Myocyte (in vitro differentiated cells): Measurements from ENCODE around the gene GCKR. TPM values are rescaled to one million over a fixed set of nuclear protein-coding genes. Genes with fewer than 3 reads are reported as not detected.

Experiments used
- DNase-seq: peaks from one replicate; pipeline ENCODE4 v3.0.0-alpha.2; 2012; ENCODE audit warnings: low read depth
- total RNA-seq: library from RNA; depleted of rRNA; stranded (reverse); fragments of >200 nt; gene quantifications from 2 replicates; pipeline ENCODE4 v1.2.3, GENCODE V29; 2014

The GCKR gene
- total RNA-seq, 1 donor from 2014 or later: not detected

GRCh38 chr2:27571681-27572080 is 75.0 kb downstream of the GCKR start:
- no peak for DNase-seq

GRCh38 chr2:27572439-27572838 is 75.8 kb downstream of the GCKR start:
- DNase-seq: no peak

- no peak for DNase-seq
Measured at GRCh38 chr2:27572998-27573429, 76.4 kb downstream of the GCKR start.

Other genes starting within 250 kb of the GCKR start
- gene SLC30A3, start 233.8 kb upstream of the GCKR start, total RNA-seq: 0.03 TPM in 1 of 2 replicates, not detected in the other
- gene DNAJC5G, start 221.4 kb upstream of the GCKR start, total RNA-seq: not detected in 2 replicates
- 74.0 and 105 TPM in 2 replicates for gene TRIM54, start 214.4 kb upstream of the GCKR start, total RNA-seq
- gene UCN, start 188.4 kb upstream of the GCKR start, total RNA-seq: 2.4 and 6.6 TPM in 2 replicates
- 108 TPM in 2 replicates for gene MPV17, start 173.7 kb upstream of the GCKR start, total RNA-seq
- 45.8 and 46.9 TPM in 2 replicates for gene GTF3C2, start 140.1 kb upstream of the GCKR start, total RNA-seq
- gene EIF2B4, start 126.5 kb upstream of the GCKR start, total RNA-seq: 29.7 and 32.2 TPM in 2 replicates
- gene SNX17, start 126.2 kb upstream of the GCKR start, total RNA-seq: 155 and 159 TPM in 2 replicates
- gene ZNF513, start 116.1 kb upstream of the GCKR start, total RNA-seq: 11.1 and 15.3 TPM in 2 replicates
- gene PPM1G, start 87.2 kb upstream of the GCKR start, total RNA-seq: 68.0 and 72.4 TPM in 2 replicates
- gene NRBP1, start 68.2 kb upstream of the GCKR start, total RNA-seq: 168 and 169 TPM in 2 replicates
- not detected in 2 replicates for gene KRTCAP3, start 54.5 kb upstream of the GCKR start, total RNA-seq
- 4.3 and 9.5 TPM in 2 replicates for gene IFT172, start 7.1 kb upstream of the GCKR start, total RNA-seq
- 6.1 and 6.2 TPM in 2 replicates for gene FNDC4, start 1.6 kb upstream of the GCKR start, total RNA-seq
- gene ZNF512, start 86.2 kb downstream of the GCKR start, total RNA-seq: 31.6 and 35.7 TPM in 2 replicates
- gene CCDC121, start 132.2 kb downstream of the GCKR start, total RNA-seq: 1.8 and 3.0 TPM in 2 replicates
- gene GPN1, start 132.2 kb downstream of the GCKR start, total RNA-seq: 26.7 and 29.0 TPM in 2 replicates
- 35.4 and 44.0 TPM in 2 replicates for gene SUPT7L, start 166.8 kb downstream of the GCKR start, total RNA-seq
- gene SLC4A1AP, start 167.1 kb downstream of the GCKR start, total RNA-seq: 34.7 and 41.2 TPM in 2 replicates